Peyer's patch (tissue), 4 donors: ENCODE data around the gene VWDE. TPM values are rescaled to one million over a fixed set of nuclear protein-coding genes. Genes with fewer than 3 reads are reported as not detected.
A peak's percentile ranks its signal among the peaks of the same experiment; 100 is the strongest.
"Not testable (repeated sequence)": the region's sequence is repeated elsewhere in the genome, so short reads cannot be mapped to it uniquely, and the experiment has no call there.

Experiments used
- DNase-seq, 3 donors: peaks; one replicate each; pipeline ENCODE4 v3.0.0-alpha.2; 2017 to 2019
- H3K27ac ChIP-seq, 4 donors: fragments of 200-600 bp; sonication (generic); one replicate each; pipeline ENCODE4 v1.5.1; 2016 to 2019
- H3K27me3 ChIP-seq, 2 donors: fragments of 200-600 bp; sonication (generic); one replicate each; pipeline ENCODE4 v1.5.1; 2019
- H3K36me3 ChIP-seq, 3 donors: fragments of 200-600 bp; sonication (generic); one replicate each; pipeline ENCODE4 v1.5.1; 2016 to 2019
- H3K4me1 ChIP-seq, 4 donors: fragments of 200-600 bp; sonication (generic); one replicate each; pipeline ENCODE4 v1.5.1; 2016 to 2019
- H3K4me3 ChIP-seq, 4 donors: fragments of 200-600 bp; sonication (generic); 1 replicate in 3 of 4; 2 replicates in 1 of 4; pipeline ENCODE4 v1.5.1; 2016 to 2019; ENCODE audit warnings: mild to moderate bottlenecking in 1 of 4
- H3K9me3 ChIP-seq, 4 donors: fragments of 200-600 bp; sonication (generic); one replicate each; pipeline ENCODE4 v1.5.1; 2016 to 2019; ENCODE audit warnings: mild to moderate bottlenecking in 1 of 4
- POLR2A ChIP-seq, 2 donors: fragments of 450-650 bp; IDR thresholded peaks; one replicate each; pipeline ENCODE4 v1.5.1; 2017; ENCODE audit warnings: antibody characterized with exemption in 2 of 2, mild to moderate bottlenecking in 2 of 2, moderate library complexity in 2 of 2
- total RNA-seq, 4 donors: library from RNA; depleted of rRNA; stranded (reverse); fragments of >200 nt; gene quantifications; one replicate each; pipeline ENCODE4 v1.1.0, GENCODE V29; 2016
- TF ChIP-seq, protein P1 (sequence below), 6 experiments: fragments of 450-650 bp in 4 of 6; fragments of 200-600 bp in 2 of 6; sonication (generic) in 1 of 6; IDR thresholded peaks; one replicate each; pipeline ENCODE4 v1.5.1; 2017 to 2019; ENCODE audit warnings: antibody characterized with exemption in 6 of 6, mild to moderate bottlenecking in 3 of 6, moderate library complexity in 1 of 6

Gene VWDE
- total RNA-seq, 4 donors from 2014 or later: 1.3 to 14.9 (median 4.1) TPM

DNA sequence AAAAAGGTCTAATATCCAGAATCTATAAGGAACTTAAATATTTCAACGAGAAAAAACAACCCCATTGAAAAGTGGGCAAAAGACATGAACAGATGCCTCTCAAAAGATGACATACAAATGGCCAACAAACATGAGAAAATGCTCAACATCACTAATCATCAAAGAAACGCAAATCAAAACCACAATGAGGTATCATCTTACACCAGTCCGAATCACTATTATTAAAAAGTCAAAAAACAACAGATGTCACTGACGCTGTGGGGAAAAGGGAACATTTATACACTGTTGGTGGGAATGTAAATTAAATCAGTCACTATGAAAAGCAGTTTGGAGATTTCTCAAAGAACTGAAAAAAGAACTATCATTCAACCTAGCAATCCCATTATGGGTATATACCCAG, 6.0 kb downstream of the VWDE start:
- H3K27me3 ChIP-seq: no peaks in the 10 kb centered on the region
- no peaks in the 10 kb centered on the region for H3K4me1 ChIP-seq
- H3K27ac ChIP-seq: no peak overlapping the region
- DNase-seq: no peak
- no peaks in the 10 kb centered on the region for H3K36me3 ChIP-seq
- no peak overlapping the region for H3K4me3 ChIP-seq
- H3K9me3 ChIP-seq: no peaks in the 10 kb centered on the region
- TF ChIP-seq POLR2A (IDR thresholded peaks at IDR 0.05): no peak
- TF ChIP-seq, protein P1, sequence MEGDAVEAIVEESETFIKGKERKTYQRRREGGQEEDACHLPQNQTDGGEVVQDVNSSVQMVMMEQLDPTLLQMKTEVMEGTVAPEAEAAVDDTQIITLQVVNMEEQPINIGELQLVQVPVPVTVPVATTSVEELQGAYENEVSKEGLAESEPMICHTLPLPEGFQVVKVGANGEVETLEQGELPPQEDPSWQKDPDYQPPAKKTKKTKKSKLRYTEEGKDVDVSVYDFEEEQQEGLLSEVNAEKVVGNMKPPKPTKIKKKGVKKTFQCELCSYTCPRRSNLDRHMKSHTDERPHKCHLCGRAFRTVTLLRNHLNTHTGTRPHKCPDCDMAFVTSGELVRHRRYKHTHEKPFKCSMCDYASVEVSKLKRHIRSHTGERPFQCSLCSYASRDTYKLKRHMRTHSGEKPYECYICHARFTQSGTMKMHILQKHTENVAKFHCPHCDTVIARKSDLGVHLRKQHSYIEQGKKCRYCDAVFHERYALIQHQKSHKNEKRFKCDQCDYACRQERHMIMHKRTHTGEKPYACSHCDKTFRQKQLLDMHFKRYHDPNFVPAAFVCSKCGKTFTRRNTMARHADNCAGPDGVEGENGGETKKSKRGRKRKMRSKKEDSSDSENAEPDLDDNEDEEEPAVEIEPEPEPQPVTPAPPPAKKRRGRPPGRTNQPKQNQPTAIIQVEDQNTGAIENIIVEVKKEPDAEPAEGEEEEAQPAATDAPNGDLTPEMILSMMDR (IDR thresholded peaks at IDR 0.05): no peak

DNA sequence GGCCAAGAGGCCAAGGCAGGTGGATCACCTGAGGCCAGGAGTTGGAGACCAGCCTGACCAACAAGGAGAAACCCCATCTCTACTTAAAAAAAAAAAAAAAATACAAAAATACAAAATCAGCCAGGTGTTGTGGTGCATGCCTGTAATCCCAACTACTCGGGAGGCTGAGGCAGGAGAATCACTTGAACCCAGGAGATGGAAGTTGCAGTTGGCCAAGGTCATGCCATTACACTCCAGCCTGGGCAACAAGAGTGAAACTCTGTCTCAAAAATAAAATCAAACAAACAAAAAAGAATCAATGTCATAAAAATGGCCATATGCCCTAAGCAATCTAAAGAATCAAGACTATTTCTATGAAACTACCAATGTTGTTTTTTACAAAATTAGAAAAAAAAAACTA, 7.0 kb downstream of the VWDE start:
- H3K4me1 ChIP-seq, DNase-seq, H3K27me3 ChIP-seq, H3K9me3 ChIP-seq, H3K27ac ChIP-seq, H3K4me3 ChIP-seq, H3K36me3 ChIP-seq: not testable (repeated sequence)

DNA sequence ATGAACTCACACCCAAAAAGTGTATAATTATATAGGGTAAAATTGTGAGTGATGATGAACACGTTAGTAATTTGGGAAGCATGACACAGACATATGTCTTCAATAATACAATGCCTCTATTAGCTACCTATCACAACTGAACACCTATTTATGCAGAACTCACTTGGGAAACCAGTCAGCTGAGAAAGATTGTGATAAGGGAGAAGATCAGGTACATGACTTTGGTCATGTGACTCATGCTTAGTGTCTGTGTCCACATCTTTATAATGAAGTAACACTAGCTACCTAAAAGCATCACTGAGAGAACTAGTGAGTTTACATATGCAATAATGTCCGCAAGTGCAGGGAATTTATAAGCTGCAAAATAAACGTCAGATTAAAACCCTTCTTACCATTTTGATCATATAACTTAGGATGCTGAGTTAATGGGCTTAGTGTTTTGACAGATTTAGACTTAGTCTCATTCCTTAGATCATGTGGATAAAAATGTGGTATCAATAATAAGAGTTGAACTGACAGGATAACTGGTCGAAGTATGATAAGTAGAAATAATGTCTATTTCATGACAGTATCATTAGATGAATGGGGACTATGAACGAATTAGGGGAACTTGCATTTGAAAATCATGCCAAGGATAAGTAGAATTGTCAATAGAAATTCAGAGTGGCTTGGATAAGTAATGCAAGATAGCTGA, 11.6 kb downstream of the VWDE start:
- H3K4me3 ChIP-seq: no peak overlapping the region
- TF ChIP-seq POLR2A (IDR thresholded peaks at IDR 0.05): no peak
- TF ChIP-seq, protein P1 (IDR thresholded peaks at IDR 0.05): no peak
- no peak for DNase-seq

DNA sequence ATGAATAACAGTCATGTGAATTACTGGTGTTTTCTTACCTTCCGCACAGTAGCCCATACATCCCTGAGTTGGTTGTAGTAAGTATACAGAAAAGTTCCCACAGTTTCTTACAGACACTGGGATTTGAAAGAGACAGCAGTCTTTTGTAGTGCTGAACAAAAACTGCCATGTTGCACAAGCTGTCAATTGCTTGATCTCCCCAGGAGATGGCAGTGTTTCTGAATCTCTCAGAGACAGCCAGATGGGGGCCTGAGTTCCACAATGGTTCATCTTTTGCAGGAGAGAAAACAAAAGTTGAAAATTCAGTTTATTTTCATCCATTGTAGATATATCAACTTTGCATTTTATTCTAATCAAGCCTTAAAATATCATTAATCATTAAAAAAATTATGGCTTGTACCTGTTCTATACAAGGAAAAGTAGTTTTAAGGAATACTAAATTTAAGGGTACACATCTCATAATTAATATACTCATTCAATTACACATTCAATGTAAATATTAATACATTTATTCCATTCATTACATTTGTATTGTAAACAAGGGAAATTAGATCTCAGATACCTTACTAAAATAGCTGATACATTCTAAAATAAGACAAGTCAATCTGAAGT, 14.5 kb downstream of the VWDE start:
- no peaks in the 10 kb centered on the region for H3K9me3 ChIP-seq
- TF ChIP-seq, protein P1 (IDR thresholded peaks at IDR 0.05): peak in 4 of 6 experiments; percentile 50 to 72 (median 61)
- TF ChIP-seq POLR2A (IDR thresholded peaks at IDR 0.05): no peak
- no peaks in the 10 kb centered on the region for H3K36me3 ChIP-seq
- no peak overlapping the region for H3K27ac ChIP-seq
- no peaks in the 10 kb centered on the region for H3K27me3 ChIP-seq
- no peaks in the 10 kb centered on the region for H3K4me1 ChIP-seq
- DNase-seq: peak in 1 of 3 donors; percentile 61
- H3K4me3 ChIP-seq: no peak overlapping the region

More for the DNA sequence above, 11.6 kb downstream of the VWDE start:
- H3K4me1 ChIP-seq: no peaks in the 10 kb centered on the region
- H3K27me3 ChIP-seq: no peaks in the 10 kb centered on the region
- H3K36me3 ChIP-seq: no peaks in the 10 kb centered on the region
- no peak overlapping the region for H3K27ac ChIP-seq
- H3K9me3 ChIP-seq: no peaks in the 10 kb centered on the region

DNA sequence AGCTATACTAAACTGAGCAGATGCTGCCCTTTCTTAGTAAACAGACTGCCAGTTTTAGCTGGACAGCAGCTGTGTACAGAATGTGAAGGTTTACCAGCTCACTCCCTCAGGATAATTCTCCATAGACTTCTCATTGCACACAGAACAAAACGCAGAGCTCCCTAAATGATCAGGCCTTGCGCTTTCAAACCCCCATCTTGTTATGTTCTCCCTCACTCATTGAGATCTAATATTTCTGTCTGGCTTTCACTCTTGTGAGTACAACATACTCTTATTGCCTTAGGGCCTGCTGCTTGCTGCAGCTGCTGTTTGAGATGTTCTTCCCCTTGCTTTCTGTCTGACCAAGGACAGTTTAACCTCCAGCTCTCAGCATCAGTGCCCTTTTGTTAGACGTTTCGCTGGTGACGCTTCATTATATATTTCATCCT, 17.3 kb downstream of the VWDE start:
- Histone ChIP-seq H3K4me3 (no peak overlapping the region), H3K27me3 (no peaks in the 10 kb centered on the region), H3K9me3 (no peaks in the 10 kb centered on the region), H3K36me3 (no peaks in the 10 kb centered on the region), H3K27ac (no peak overlapping the region), H3K4me1 (no peaks in the 10 kb centered on the region)
- no peak for DNase-seq
- no peak for TF ChIP-seq POLR2A (IDR thresholded peaks at IDR 0.05)
- TF ChIP-seq, protein P1 (IDR thresholded peaks at IDR 0.05): no peak

DNA sequence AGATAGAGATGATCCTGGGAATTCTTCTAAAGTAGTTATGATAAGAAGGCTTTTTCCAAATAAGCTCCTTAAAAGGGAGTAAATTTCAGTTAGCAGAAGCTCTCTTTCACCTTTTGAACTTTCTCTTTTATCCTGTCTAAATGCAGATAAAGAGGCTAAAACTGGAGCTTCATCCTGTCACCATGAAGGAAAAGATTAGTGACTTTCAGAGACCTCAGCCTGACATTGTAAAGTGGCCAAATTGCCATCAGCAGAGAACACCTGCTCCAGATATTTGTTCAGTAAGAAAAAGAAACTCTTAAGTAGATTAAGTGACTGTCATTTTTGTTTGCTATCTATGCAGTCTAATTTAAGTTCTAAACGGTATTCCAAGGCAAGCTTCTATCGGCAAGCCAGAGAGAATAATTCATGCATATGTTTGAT, 18.3 kb downstream of the VWDE start:
- H3K4me1 ChIP-seq: no peaks in the 10 kb centered on the region
- H3K27ac ChIP-seq: no peak overlapping the region
- TF ChIP-seq, protein P1 (IDR thresholded peaks at IDR 0.05): no peak
- TF ChIP-seq POLR2A (IDR thresholded peaks at IDR 0.05): no peak
- H3K36me3 ChIP-seq: no peaks in the 10 kb centered on the region
- no peaks in the 10 kb centered on the region for H3K9me3 ChIP-seq
- DNase-seq: no peak
- no peak overlapping the region for H3K4me3 ChIP-seq
- no peaks in the 10 kb centered on the region for H3K27me3 ChIP-seq
